HG02973 (cell line): Measurements from ENCODE around the gene GNG7.
"Not testable (repeated sequence)": the region's sequence is repeated elsewhere in the genome, so short reads cannot be mapped to it uniquely, and the experiment has no call there.

Source experiments
- ATAC-seq: cut with Tn5 transposase; IDR thresholded peaks from one replicate; pipeline ENCODE4 v1.9.1; 2021; ENCODE audit warnings: moderate library complexity; ENCODE audit not compliant: unreplicated experiment

GNG7 gene

GRCh38 chr19:2606774-2607173 lies 95.7 kb downstream of the GNG7 start:
- ATAC-seq, result not testable (repeated sequence)

- not testable (repeated sequence) for ATAC-seq
These were observed 96.6 kb downstream of the GNG7 start for GRCh38 chr19:2605889-2606288.

- no peak for ATAC-seq
These were observed 97.7 kb downstream of the GNG7 start for GRCh38 chr19:2604747-2605329.

- no peak for ATAC-seq
These were observed 99.2 kb downstream of the GNG7 start for GRCh38 chr19:2603334-2603733.

- no peak for ATAC-seq
These were observed 99.9 kb downstream of the GNG7 start for GRCh38 chr19:2602391-2603181.

- no peak for ATAC-seq
These were observed 101.3 kb downstream of the GNG7 start for GRCh38 chr19:2600914-2601870.

- ATAC-seq, result no peak
These were observed 108.2 kb downstream of the GNG7 start for GRCh38 chr19:2594319-2594718.

GRCh38 chr19:2592824-2593223 lies 109.7 kb downstream of the GNG7 start:
- ATAC-seq, result no peak

GRCh38 chr19:2591537-2592291 lies 110.8 kb downstream of the GNG7 start:
- ATAC-seq, result no peak

- no peak for ATAC-seq
These were observed 111.7 kb downstream of the GNG7 start for GRCh38 chr19:2590630-2591399.

GRCh38 chr19:2589441-2589840 lies 113.1 kb downstream of the GNG7 start:
- ATAC-seq, result no peak

GRCh38 chr19:2588081-2588777 lies 114.3 kb downstream of the GNG7 start:
- ATAC-seq, result no peak

GRCh38 chr19:2587001-2587719 lies 115.3 kb downstream of the GNG7 start:
- no peak for ATAC-seq

GRCh38 chr19:2586196-2586595 lies 116.3 kb downstream of the GNG7 start:
- no peak for ATAC-seq

- no peak for ATAC-seq
These were observed 118.5 kb downstream of the GNG7 start for GRCh38 chr19:2584002-2584401.

- no peak for ATAC-seq
These were observed 119.2 kb downstream of the GNG7 start for GRCh38 chr19:2582984-2583956.

GRCh38 chr19:2580396-2580795 lies 122.1 kb downstream of the GNG7 start:
- not testable (repeated sequence) for ATAC-seq
